Caco-2 (cell line): ENCODE results near the gene SCYGR6. TPM values are rescaled to one million over a fixed set of nuclear protein-coding genes. Genes with fewer than 3 reads are reported as not detected.
A peak's percentile ranks its signal among the peaks of the same experiment; 100 is the strongest.

ENCODE experiments used
- Bru-seq: library from RNA; stranded (reverse); fragments of 400-500 nt; gene quantifications from one replicate; lab custom pipeline; 2021; lab: Mats Ljungman, UMichigan
- BruChase-seq, 2 experiments: library from RNA; stranded (reverse); fragments of 400-500 nt; gene quantifications; one replicate each; lab custom pipeline; 2021; lab: Mats Ljungman, UMichigan
- BruUV-seq: library from RNA; stranded (reverse); fragments of 400-500 nt; replicated peaks from 2 replicates; lab custom pipeline; 2021; lab: Mats Ljungman, UMichigan
- CTCF ChIA-PET: fragments of 300-600 bp; sonication (Branson Sonifier 250); formaldehyde crosslinking; loops from one replicate; lab custom pipeline; 2022; ENCODE audit warnings: antibody characterized with exemption; lab: Charles Lee
- POLR2A ChIA-PET: fragments of 300-600 bp; sonication (Branson Sonifier 250); formaldehyde crosslinking; loops from one replicate; lab custom pipeline; 2022; ENCODE audit warnings: antibody characterized with exemption; lab: Charles Lee
- DNase-seq, 2 experiments: peaks; one replicate each; pipeline versions ENCODE4 v3.0.0 to v3.0.0-alpha.2; 2020 to 2022
- H3K27me3 ChIP-seq: replicated peaks from 2 replicates; pipeline ENCODE4 v1.6.0; 2011; ENCODE audit warnings: low read length; ENCODE audit not compliant: control insufficient read depth, insufficient read depth
- H3K36me3 ChIP-seq: 2 replicates; pipeline ENCODE4 v1.5.1; 2011; ENCODE audit warnings: low read length; ENCODE audit not compliant: control insufficient read depth, insufficient read depth
- H3K4me1 ChIP-seq: fragments of 250-450 bp; sonication (Bioruptor Pico); 2 replicates; pipeline ENCODE4 v1.5.1; 2020; ENCODE audit warnings: mild to moderate bottlenecking
- H3K4me3 ChIP-seq: 2 replicates; pipeline ENCODE4 v1.5.1; 2011; ENCODE audit warnings: low read depth, mild to moderate bottlenecking, control low read depth, low read length
- H3K9me3 ChIP-seq: fragments of 250-450 bp; sonication (Bioruptor Pico); 2 replicates; pipeline ENCODE4 v1.5.1; 2020; ENCODE audit warnings: mild to moderate bottlenecking, moderate library complexity
- H3K27ac Mint-ChIP-seq: one replicate; pipeline ENCODE4 v1.8.0; 2022; ENCODE audit warnings: mixed read lengths; ENCODE audit not compliant: unreplicated experiment
- H3K27me3 Mint-ChIP-seq: one replicate; pipeline ENCODE4 v1.8.0; 2022; ENCODE audit warnings: mixed read lengths; ENCODE audit not compliant: insufficient read depth, unreplicated experiment
- H3K36me3 Mint-ChIP-seq: one replicate; pipeline ENCODE4 v1.8.0; 2022; ENCODE audit warnings: mild to moderate bottlenecking, mixed read lengths; ENCODE audit not compliant: insufficient read depth, unreplicated experiment
- H3K4me1 Mint-ChIP-seq: one replicate; pipeline ENCODE4 v1.8.0; 2022; ENCODE audit warnings: low read depth, mixed read lengths; ENCODE audit not compliant: unreplicated experiment
- H3K4me3 Mint-ChIP-seq: one replicate; pipeline ENCODE4 v1.8.0; 2022; ENCODE audit warnings: mild to moderate bottlenecking, moderate library complexity, mixed read lengths; ENCODE audit not compliant: unreplicated experiment
- H3K9me3 Mint-ChIP-seq: one replicate; pipeline ENCODE4 v1.8.0; 2022; ENCODE audit warnings: mixed read lengths; ENCODE audit not compliant: unreplicated experiment
- CTCF ChIP-seq, 2 experiments: fragments of 200-600 bp in 1 of 2; IDR thresholded peaks; 1 replicate in 1 of 2; 2 replicates in 1 of 2; pipeline versions ENCODE4 v1.5.1 to v1.8.0; 2011 to 2022; ENCODE audit warnings: antibody characterized with exemption in 1 of 2, control low read depth in 1 of 2, inconsistent platforms in 1 of 2, low read depth in 1 of 2, low read length in 1 of 2, mild to moderate bottlenecking in 1 of 2, moderate library complexity in 1 of 2; ENCODE audit not compliant: insufficient read depth in 1 of 2, severe bottlenecking in 1 of 2, unreplicated experiment in 1 of 2
- intact Hi-C: fragments of 100-400 bp; cut with micrococcal nuclease; formaldehyde crosslinking; loops from one replicate; pipeline ENCODE4 v1.10.0; 2022; ENCODE audit not compliant: unreplicated experiment
- long read RNA-seq: library from polyadenylated mRNA; stranded (forward); transcript quantifications from one replicate; pipeline ENCODE4 v2.0.0, GENCODE V29; 2022
- total RNA-seq: library from RNA; stranded (reverse); gene quantifications from 2 replicates; pipeline ENCODE4 v1.2.3, GENCODE V29; 2022

The SCYGR6 gene
- total RNA-seq, result not detected in 2 replicates
- not detected for Bru-seq, nascent RNA
- BruChase-seq, experiment 1, labeled RNA remaining after a 2-hour chase, result not detected
- BruChase-seq, experiment 2, labeled RNA remaining after a 6-hour chase, result not detected
- long read RNA-seq, result 0 reads

- CTCF ChIA-PET, result no interaction called here
- POLR2A ChIA-PET, result no interaction called here
- no peak for DNase-seq
- Mint-ChIP-seq H3K27ac (peak within 1 kb of the TSS; percentile 80), H3K9me3 (no peaks in the 10 kb centered on the region), H3K4me1 (peaks cover 13% of the 10 kb centered on the region), H3K4me3 (peak within 1 kb of the TSS; percentile 42), H3K27me3 (no peaks in the 10 kb centered on the region), H3K36me3 (peaks cover 6% of the 10 kb centered on the region)
- Histone ChIP-seq H3K36me3 (no peaks in the 10 kb centered on the region), H3K4me1 (peaks cover 35% of the 10 kb centered on the region), H3K27me3 (no peaks in the 10 kb centered on the region), H3K9me3 (no peaks in the 10 kb centered on the region), H3K4me3 (no peak within 1 kb of the TSS)
- no peak for TF ChIP-seq CTCF (IDR thresholded peaks at IDR 0.05; ENCODE audit: insufficient read depth in 1 of 2, low read depth in 1 of 2, low read length in 1 of 2, severe bottlenecking in 1 of 2, unreplicated experiment in 1 of 2)
- intact Hi-C loops, result no loop called here
- no TSS peak for BruUV-seq
Measured at GRCh38 chr2:227724394-227725039, at the start of gene SCYGR6. SCYGR6 (minus strand) TSS chr2:227724757; CDS start chr2:227724757, 0 bp downstream.

- CTCF ChIA-PET, result interaction anchor here (1.2 kb wide), 1 partner anchor 88 kb away, joined by 4 read pairs; no protein-coding TSS in a partner anchor
Measured at GRCh38 chr2:227774011-227774624, 49.6 kb upstream of the SCYGR6 start.

More at GRCh38 chr2:227774011-227774624, 49.6 kb upstream of the SCYGR6 start:
- no peaks in the 10 kb centered on the region for H3K36me3 ChIP-seq
- no TSS peak for BruUV-seq
- POLR2A ChIA-PET, result no interaction called here
- no peak overlapping the region for H3K27ac Mint-ChIP-seq
- intact Hi-C loops, result loop anchor here (2.0 kb wide), 2 partner anchors 89 to 111 kb away; no protein-coding TSS in a partner anchor
- H3K27me3 Mint-ChIP-seq, result no peaks in the 10 kb centered on the region
- no peaks in the 10 kb centered on the region for H3K4me1 Mint-ChIP-seq
- H3K4me1 ChIP-seq, result no peaks in the 10 kb centered on the region
- no peaks in the 10 kb centered on the region for H3K36me3 Mint-ChIP-seq
- no peak overlapping the region for H3K4me3 Mint-ChIP-seq
- no peaks in the 10 kb centered on the region for H3K9me3 ChIP-seq
- no peak for DNase-seq
- no peak for TF ChIP-seq CTCF (IDR thresholded peaks at IDR 0.05; ENCODE audit: insufficient read depth in 1 of 2, low read depth in 1 of 2, low read length in 1 of 2, severe bottlenecking in 1 of 2, unreplicated experiment in 1 of 2)
- no peaks in the 10 kb centered on the region for H3K27me3 ChIP-seq
- no peak overlapping the region for H3K4me3 ChIP-seq
- no peaks in the 10 kb centered on the region for H3K9me3 Mint-ChIP-seq
